ENCODE measurements around the gene PRRG2. TPM values are rescaled to one million over a fixed set of nuclear protein-coding genes. Genes with fewer than 3 reads are reported as not detected.

PRRG2 gene
- total and polyA plus RNA-seq, 2 of the 13 experiments (the other 11 are each of a cell fraction or from before 2014, with no cell fraction given): 0.66 to 0.82 TPM

GRCh38 chr19:49580264-49581006 is 681 bp upstream of the PRRG2 start, which contains the start of gene NOSIP (continued):
- TF ChIP-seq ZNF737 (CRISPR knock-in tag; IDR thresholded peaks at IDR 0.05; ENCODE audit: borderline replicate concordance): peak; percentile 89; the same call in 1 of the 2 replicates
- peak; percentile 22; the same call in 1 of the 2 replicates for TF ChIP-seq JUN (CRISPR knock-in tag; IDR thresholded peaks at IDR 0.05)
- TF ChIP-seq ZFYVE20 (CRISPR knock-in tag; IDR thresholded peaks at IDR 0.05; ENCODE audit: borderline replicate concordance, low read depth): no peak
- TF ChIP-seq ZNF136 (CRISPR knock-in tag; IDR thresholded peaks at IDR 0.05; ENCODE audit: low read depth): peak; percentile 85; the same call in 1 of the 2 replicates
- no peak for TF ChIP-seq SRSF1 (optimal IDR thresholded peaks at IDR 0.05; ENCODE audit: low read depth, low read length)
- TF ChIP-seq ZFP41 (CRISPR knock-in tag; IDR thresholded peaks at IDR 0.05; ENCODE audit: borderline replicate concordance): no peak
- peak; percentile 69; the same call in 1 of the 2 replicates for TF ChIP-seq ZNF710 (CRISPR knock-in tag; IDR thresholded peaks at IDR 0.05; ENCODE audit: borderline replicate concordance)
- TF ChIP-seq ZFX (CRISPR knock-in tag; IDR thresholded peaks at IDR 0.05; ENCODE audit: low read depth): peak; percentile 80
- peak; percentile 63 for TF ChIP-seq TARDBP (CRISPR knock-in tag; IDR thresholded peaks at IDR 0.05)
- peak; percentile 83; the same call in 1 of the 2 replicates for TF ChIP-seq ZNF556 (CRISPR knock-in tag; IDR thresholded peaks at IDR 0.05; ENCODE audit: borderline replicate concordance)
- peak; percentile 96 for TF ChIP-seq CBX5 (CRISPR knock-in tag; IDR thresholded peaks at IDR 0.05; ENCODE audit: borderline replicate concordance)
- TF ChIP-seq PATZ1 (CRISPR knock-in tag; IDR thresholded peaks at IDR 0.05): no peak
- peak; percentile 69; the same call in 1 of the 2 replicates for TF ChIP-seq HOMEZ (CRISPR knock-in tag; IDR thresholded peaks at IDR 0.05; ENCODE audit: low read depth)
- TF ChIP-seq SPEN (CRISPR knock-in tag; IDR thresholded peaks at IDR 0.05; ENCODE audit: low read depth): peak; percentile 77
- TF ChIP-seq KLF12 (CRISPR knock-in tag; IDR thresholded peaks at IDR 0.05; ENCODE audit: borderline replicate concordance): 0 out of 2 replicates have a peak, but pooled peaks have one; percentile 28
- 0 out of 2 replicates have a peak, but pooled peaks have one; percentile 30 for TF ChIP-seq ZSCAN29 (CRISPR knock-in tag; conservative IDR thresholded peaks at IDR 0.05)
- peak; percentile 93 for TF ChIP-seq ZBTB25 (CRISPR knock-in tag; IDR thresholded peaks at IDR 0.05)
- TF ChIP-seq KDM3A (CRISPR knock-in tag; IDR thresholded peaks at IDR 0.05; ENCODE audit: low read depth): peak; percentile 72; the same call in 1 of the 2 replicates
- peak in 1 of 2 experiments; percentile 95; a peak in 2 of 4 replicates for TF ChIP-seq KLF16 (CRISPR knock-in tag; IDR thresholded peaks at IDR 0.05)

Measured in HepG2 (cell line).